ENCODE measurements around the gene RNF103.

- TF ChIP-seq CTCF (IDR thresholded peaks at IDR 0.05): no peak
- TF ChIP-seq POLR2A (IDR thresholded peaks at IDR 0.05): no peak
These were observed 13.2 kb upstream of the RNF103 start for GRCh38 chr2:86636842-86637241.

Data from breast epithelium (tissue), 3 donors.